VCaP (cell line): Measurements from ENCODE around the gene LRRC45.

Source experiments
- H3K27ac ChIP-seq: fragments of 450-650 bp; 2 replicates; pipeline ENCODE4 v1.5.1; 2017
- TF ChIP-seq, protein P1 (sequence below): fragments of 450-650 bp; conservative IDR thresholded peaks from 2 replicates; pipeline ENCODE4 v1.5.1; 2017; ENCODE audit warnings: mild to moderate bottlenecking, moderate library complexity

LRRC45 gene

DNA sequence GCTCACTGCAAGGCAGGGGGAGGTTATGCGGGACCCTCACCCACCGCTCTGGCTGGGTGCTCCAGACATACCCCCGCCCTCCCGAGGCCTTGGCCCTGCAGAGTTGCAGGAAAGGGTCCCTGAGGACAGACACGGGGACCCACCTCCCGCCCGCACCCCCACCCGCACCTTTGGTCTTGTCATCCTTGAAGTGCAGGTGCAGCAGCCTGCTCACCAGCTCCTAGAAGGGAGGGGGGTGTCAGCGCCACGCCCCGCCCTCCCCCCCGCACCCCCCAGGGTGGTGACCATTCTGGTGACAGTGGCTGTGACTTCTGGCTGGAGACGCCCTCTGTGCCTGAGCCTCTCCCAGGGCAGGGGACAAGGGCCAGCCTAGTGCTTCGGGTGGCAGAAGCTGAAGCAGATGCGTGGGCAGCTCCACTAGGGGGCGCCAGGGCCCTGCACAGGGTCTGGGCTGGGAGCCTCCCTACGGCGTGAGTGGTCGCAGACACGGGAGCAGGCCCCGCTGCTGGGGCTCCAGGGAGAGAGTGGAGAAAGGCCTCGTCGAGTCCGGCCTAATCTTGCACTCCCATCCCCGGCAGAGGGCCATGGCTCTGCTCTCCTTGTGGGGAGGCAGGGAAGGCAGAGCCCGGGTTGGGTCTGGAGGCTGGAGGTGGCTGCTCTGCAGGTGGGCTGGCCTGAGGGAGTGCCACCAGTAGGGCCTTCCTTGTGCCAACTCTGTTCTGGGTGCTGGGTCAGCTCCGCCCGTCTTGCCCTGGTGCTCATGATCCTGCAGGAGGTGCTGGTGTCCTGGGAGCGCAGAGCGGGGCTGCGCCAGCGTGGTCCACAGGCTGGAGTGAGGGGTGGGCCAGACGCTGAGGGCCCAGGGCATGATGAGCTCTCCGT, 3.2 kb upstream of the LRRC45 start:
- TF ChIP-seq, protein P1, sequence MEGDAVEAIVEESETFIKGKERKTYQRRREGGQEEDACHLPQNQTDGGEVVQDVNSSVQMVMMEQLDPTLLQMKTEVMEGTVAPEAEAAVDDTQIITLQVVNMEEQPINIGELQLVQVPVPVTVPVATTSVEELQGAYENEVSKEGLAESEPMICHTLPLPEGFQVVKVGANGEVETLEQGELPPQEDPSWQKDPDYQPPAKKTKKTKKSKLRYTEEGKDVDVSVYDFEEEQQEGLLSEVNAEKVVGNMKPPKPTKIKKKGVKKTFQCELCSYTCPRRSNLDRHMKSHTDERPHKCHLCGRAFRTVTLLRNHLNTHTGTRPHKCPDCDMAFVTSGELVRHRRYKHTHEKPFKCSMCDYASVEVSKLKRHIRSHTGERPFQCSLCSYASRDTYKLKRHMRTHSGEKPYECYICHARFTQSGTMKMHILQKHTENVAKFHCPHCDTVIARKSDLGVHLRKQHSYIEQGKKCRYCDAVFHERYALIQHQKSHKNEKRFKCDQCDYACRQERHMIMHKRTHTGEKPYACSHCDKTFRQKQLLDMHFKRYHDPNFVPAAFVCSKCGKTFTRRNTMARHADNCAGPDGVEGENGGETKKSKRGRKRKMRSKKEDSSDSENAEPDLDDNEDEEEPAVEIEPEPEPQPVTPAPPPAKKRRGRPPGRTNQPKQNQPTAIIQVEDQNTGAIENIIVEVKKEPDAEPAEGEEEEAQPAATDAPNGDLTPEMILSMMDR = peak; percentile 84
- peak overlapping the region; percentile 91 for H3K27ac ChIP-seq

DNA sequence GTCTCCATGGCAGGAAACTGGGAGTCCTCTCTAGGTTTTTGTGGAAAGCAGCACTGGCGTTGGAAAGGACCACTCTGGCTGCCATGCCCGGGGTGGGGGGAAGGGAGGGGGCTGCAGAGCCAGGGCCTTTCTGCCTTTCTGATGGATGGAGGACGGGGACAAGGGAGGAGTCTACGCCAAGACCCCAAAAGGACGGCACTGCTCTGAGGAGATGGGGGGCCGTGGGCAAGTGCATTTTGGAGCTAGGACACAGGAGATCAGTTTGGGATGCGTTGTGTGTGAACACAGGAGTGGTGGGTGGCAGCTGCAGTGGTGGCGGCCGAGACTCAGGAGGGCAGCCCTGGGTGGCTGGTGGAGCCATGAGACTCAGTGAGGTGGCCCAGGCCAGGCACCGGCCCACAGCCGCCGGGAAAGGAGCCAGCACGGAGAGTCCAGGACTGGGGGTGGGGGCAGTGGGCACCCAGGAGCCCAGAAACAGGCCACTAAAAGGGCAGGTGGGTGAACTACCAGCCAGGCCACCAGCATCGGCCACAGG, 2.5 kb upstream of the LRRC45 start:
- TF ChIP-seq, protein P1 = no peak
- peak overlapping the region; percentile 91 for H3K27ac ChIP-seq

GRCh38 chr17:82021107-82021899, 1.8 kb upstream of the LRRC45 start:
- peak overlapping the region; percentile 91 for H3K27ac ChIP-seq
- TF ChIP-seq, protein P1 = peak; percentile 92

GRCh38 chr17:82021900-82022309, 1.2 kb upstream of the LRRC45 start:
- peak overlapping the region; percentile 91 for H3K27ac ChIP-seq
- TF ChIP-seq, protein P1 = no peak

- TF ChIP-seq, protein P1 = no peak
Observed at GRCh38 chr17:82022310-82022980, 660 bp upstream of the LRRC45 start, which contains the start of gene CENPX. Gene CENPX (minus strand): TSS chr17:82022878. CDS start chr17:82022861, 17 bp downstream.

DNA sequence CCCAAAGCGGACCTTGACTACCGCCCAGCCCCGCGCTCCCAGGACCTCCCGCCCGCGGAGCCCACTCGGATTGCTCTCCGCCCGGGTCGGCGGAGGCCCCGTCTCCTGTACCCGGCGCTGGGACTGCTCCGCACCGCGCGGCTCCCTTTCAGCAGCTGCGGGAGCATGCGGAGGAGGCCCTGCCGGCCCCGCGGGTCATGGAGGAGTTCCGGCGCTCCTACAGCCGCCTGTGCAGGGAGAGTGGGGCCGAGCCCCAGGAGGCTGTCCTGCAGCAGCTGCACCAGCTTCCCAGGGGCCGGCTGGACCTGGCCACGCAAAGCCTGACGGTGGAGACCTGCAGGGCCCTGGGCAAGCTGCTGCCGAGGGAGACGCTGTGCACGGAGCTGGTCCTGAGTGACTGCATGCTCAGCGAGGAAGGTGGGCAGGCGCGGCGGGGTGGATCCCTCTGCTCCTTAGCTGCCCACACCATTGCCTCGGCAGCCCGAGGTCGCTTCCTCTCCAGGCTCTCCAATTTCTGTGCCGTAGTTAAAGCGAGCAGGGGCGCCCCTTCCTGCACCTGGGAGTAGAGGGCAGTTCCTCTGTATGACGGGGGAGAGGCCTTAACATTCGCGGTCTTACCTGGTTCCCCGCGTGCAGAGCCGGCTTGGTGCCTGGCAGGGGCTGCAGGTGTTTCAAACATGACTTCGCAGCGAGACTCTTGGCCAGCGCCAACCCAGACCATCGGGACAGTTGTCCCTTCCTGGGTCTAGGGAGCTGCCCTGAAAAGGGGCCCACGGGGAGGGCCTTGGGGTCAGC, 539 bp downstream of the LRRC45 start:
- H3K27ac ChIP-seq = peak overlapping the region; percentile 91
- TF ChIP-seq, protein P1 = no peak

More at GRCh38 chr17:82022310-82022980, 660 bp upstream of the LRRC45 start, which contains the start of gene CENPX:
- H3K27ac ChIP-seq = peak within 1 kb of the TSS; percentile 91
